Stimulated activated CD8-positive, alpha-beta memory T cell treated with anti-CD3 and anti-CD28 coated beads, Interleukin-4, amount 100 ng/mL, for 48 hours (primary cell): ENCODE results near the gene IPPK.
"Not testable (repeated sequence)": the region's sequence is repeated elsewhere in the genome, so short reads cannot be mapped to it uniquely, and the experiment has no call there.

ENCODE experiments used
- DNase-seq: peaks from one replicate; pipeline ENCODE4 v3.0.0-alpha.2; 2020

Gene IPPK

DNA sequence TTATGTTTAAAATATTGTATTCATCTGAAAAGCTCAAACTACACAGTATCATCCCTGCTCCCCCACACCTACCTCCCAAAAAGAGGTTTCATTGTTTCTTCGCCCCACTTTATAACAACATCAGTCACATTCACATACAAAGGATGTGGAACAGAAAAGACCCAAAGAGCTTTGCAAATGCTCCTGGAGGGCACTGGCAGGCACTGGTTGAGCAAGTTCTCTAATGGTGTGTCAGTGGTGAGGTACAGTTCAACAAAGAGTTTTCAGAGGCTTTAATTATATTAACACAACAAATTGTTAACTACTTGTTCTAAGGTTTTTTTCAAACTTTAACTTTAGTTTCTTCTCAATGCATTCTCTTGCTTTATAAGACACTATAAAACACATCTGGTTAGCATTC, 80.0 kb downstream of the IPPK start:
- no peak for DNase-seq

- DNase-seq: no peak
Measured at GRCh38 chr9:92576175-92576574, 93.8 kb downstream of the IPPK start.

DNA sequence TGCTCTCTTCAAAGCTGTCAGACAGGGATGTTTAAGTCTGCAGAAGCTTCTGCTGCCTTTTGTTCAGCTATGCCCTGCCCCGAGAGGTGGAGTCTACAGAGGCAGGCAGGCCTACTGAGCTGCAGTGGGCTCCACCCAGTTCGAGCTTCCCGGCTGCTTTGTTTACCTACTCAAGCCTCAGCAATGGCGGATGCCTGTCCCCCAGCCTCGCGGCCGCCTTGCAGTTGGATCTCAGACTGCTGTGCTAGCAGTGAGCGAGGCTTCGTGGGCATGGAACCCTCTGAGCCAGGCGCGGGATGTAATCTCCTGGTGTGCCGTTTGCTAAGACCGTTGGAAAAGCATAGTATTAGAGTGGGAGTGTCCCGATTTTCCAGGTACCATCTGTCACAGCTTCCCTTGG, 96.3 kb downstream of the IPPK start:
- not testable (repeated sequence) for DNase-seq

DNA sequence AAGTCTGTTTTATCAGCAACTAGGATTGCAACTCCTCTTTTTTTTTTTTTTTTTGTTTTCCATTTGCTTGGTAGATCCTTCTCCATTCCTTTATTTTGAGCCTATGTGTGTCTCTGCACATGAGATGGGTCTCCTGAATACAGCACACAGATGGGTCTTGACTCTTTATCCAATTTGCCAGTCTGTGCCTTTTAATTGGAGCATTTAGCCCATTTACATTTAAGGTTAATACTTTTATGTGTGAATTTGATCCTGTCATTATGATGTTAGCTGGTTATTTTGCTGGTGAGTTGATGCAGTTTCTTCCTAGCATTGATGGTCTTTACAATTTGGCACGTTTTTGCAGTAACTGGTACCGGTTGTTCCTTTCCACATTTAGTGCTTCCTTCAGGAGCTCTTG, 98.1 kb downstream of the IPPK start:
- DNase-seq: not testable (repeated sequence)

GRCh38 chr9:92564982-92565381, 104.9 kb downstream of the IPPK start:
- DNase-seq: no peak

- no peak for DNase-seq
Measured at GRCh38 chr9:92564504-92564903, 105.4 kb downstream of the IPPK start.
